DMS153 treated with DMSO at 0.1 percent for 48 hours (cell line): Measurements from ENCODE around the gene THY1.
"Not testable (repeated sequence)": the region's sequence is repeated elsewhere in the genome, so short reads cannot be mapped to it uniquely, and the experiment has no call there.

Experiments used
- DNase-seq: peaks from one replicate; lab custom pipeline; 2025; ENCODE audit not compliant: unreplicated experiment; lab: John Stamatoyannopoulos, UW

THY1 gene

DNA sequence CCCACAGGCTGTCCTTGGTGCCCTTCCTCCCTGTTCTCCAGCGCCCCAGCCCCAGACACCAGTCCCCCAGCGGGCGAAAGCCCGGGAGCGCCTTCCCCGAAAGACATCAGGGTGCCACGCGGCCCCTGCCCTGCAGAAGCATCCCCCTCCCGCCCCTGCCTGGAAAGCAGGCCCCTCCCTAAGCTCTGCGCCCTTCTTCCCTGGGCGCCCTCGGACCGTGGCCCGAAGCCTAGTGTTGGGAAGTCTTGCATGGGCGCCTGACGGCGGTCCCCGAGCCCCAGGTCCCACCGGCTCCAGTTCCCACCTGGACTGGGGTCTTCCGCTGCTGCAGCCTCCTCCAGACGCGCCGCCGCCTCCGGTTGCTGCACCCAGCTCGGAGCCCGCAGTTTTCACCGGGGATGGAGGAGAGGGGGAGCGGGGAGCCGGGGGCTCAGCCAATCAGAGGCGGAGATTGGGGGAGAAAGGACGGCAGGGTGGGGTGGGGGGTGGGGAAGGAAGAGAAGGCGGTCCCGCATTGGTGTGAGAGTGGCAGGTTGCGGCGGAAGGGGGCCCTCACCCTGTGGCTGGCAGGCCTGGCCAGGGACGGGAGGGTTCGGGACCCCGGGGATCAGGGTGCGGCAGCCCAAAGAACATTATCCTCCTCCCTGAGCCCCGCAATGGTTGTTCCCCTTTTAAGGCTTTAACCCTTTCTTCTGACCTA lies at the start of gene THY1:
Gene THY1 (minus strand): TSS at position 364 of the 700 bp plus-strand sequence. CDS start 2,267 bp downstream, outside the sequence.
- no peak for DNase-seq

DNA sequence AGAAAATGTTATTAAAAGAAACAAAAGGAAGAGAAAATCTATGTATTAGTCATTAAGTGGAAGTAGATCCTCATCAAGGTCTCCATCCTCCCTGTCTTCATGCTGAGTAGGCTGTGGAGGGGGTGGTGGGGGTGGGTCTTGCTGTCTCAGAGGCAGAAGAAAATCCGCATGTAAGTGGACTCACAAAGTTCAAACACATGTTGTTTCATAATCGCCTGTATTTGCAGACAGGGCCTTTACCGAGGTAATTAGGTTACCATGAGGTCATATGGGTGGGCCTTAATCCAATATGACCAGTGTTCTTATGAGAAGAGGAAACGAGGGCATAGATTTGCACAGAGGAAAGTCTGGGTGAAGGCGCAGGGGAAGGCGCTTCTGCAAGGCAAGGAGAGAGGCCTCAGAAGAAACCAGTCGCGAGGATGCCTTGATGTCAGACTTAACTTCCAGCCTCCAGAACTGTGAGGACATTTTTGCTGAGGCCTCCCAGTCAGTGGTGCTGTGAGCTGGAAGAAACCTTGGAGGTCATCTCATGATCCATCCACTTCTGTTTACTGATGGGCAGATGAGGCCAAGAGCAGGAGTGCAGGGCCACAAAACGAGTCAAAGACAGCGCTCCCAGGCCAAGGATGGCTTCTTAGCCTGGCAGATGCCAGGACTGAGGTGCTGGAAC lies 49.3 kb upstream of the THY1 start:
- DNase-seq, result no peak

DNA sequence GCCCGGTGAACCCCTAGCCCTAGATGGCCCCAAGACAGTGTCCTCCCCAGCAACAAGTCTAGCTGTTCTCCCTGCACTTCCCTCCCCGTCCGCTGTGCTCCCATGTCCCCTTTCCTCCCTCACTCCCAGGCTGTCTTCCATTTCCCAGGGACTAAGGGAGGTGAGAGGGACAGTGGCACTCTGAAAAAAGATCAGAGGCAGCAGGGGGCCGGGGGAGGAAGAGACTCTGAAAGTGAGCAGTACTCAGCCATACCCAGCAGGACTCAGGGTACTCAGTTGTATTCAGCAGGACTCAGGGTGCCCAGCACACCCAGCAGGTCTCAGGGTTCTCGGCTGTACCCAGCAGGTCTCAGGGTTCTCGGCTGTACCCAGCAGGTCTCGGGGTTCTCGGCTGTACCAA lies 48.4 kb upstream of the THY1 start:
- DNase-seq, result no peak

DNA sequence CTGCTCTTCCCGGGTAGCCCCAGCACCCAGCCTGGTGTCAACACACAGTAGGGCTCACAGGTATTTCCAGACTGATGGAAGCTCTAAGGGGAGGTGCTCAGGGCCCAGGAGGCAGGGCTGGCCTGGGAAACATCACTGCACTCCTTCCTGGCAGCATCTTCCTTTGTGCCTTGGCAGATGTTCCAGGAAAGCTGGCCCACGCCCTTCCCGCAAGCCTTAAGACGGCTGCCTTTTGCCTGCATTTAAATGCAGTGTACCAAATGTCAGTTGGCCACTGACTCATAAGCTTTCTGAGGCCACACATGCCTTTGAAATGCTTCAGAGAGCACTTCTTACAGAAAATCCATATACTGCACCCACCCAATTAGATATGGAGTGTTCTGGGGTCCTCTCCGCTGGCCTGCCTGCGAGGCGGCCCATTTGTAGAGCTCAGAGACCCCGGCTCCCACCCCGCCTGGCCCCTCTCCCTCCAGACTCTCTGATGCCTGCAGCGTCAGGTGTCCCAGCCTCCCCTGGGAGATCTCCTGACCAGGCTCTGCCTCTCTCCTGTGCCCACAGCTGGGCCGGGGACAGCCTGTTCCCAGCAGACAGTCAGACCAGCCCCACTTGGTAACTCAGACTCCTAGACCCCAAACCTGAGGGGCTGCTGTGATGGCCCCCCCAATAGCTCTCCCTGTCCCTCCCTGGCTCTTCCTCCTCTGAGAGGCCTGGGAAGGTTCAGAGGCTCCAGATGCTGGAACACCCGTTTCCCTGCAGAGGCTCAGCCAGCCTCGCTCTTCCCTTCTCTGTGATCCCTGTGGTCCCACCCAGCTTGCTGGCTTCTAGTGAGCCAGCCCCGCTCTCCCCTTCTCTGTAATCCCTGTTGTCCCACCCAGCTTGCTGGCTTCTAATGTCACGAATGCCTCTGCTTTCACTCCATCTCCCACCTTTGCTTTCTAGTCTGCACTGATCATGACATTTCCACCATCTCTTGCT lies 47.6 kb upstream of the THY1 start:
- DNase-seq, result no peak

- no peak for DNase-seq
These were observed 46.5 kb upstream of the THY1 start for GRCh38 chr11:119469506-119469905.

DNA sequence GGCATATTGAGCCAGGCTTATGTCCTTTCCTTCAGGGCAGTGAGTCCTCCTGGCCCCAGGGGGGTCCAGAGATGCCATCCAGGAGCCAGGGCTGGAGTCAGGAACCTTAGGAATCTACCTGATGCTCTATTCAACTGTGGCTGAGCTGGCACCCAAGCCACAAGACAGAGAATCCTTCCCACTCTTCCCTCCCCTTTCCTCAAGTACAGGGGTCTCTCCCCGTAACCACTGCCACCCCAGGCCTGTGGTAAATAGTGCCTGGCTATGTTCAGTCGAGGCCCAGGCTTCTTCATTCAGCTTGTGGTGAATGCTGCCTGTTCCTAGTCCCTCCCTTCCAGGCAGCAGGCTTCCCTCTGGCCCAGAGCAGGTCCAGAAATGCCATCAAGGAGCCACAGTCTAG lies 45.5 kb upstream of the THY1 start:
- DNase-seq, result no peak

GRCh38 chr11:119461229-119461963 lies 38.4 kb upstream of the THY1 start:
- no peak for DNase-seq

GRCh38 chr11:119460582-119460981 lies 37.6 kb upstream of the THY1 start:
- no peak for DNase-seq

- DNase-seq, result no peak
These were observed 37.1 kb upstream of the THY1 start for GRCh38 chr11:119460097-119460496.

GRCh38 chr11:119459293-119459976 lies 36.5 kb upstream of the THY1 start:
- no peak for DNase-seq

- DNase-seq, result not testable (repeated sequence)
These were observed 32.7 kb upstream of the THY1 start for GRCh38 chr11:119455708-119456107.

GRCh38 chr11:119455241-119455640 lies 32.3 kb upstream of the THY1 start:
- not testable (repeated sequence) for DNase-seq

DNA sequence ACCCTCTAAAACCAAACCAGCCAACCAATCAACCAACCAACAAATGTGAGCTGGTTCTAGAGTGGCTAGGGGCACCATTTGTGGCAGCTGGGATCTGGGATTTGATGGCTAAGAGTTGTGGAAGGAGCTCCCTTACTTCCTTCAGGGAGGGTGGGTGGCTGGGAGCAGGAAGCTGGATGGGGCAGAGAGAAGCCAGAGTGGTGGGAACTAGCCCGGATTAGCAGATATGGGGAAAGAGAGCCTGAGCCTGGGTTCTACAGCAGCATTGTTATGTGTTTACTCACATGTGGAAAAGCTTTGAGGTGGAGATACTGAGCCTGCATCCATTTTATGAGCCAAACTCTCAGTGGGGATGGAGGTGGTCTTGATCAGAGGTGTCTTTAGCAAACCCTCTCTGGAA lies 30.9 kb upstream of the THY1 start:
- DNase-seq, result no peak

GRCh38 chr11:119450590-119451326 lies 27.8 kb upstream of the THY1 start:
- no peak for DNase-seq

DNA sequence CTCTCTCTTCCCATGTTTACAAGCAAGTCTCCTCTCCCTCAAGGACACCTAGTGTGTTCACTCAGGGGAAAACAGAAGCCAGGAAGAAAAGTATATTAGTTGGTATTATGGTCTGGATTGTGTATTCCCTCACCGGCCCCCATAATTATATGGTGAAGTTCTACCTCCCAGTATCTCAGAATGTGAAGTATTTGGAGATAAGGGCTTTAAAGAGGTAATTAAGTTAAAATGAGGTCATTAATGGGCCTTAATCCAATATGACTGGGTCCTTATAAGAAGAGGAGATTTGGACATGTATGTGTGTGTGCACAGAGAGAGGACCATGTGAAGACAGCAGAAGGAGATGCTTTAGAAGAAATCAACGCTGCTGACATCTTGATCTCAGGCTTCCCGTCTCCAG lies 26.5 kb upstream of the THY1 start:
- DNase-seq, result no peak

- DNase-seq, result no peak
These were observed 25.4 kb upstream of the THY1 start for GRCh38 chr11:119448380-119448779.

GRCh38 chr11:119447664-119448242 lies 24.8 kb upstream of the THY1 start:
- DNase-seq, result no peak

GRCh38 chr11:119446871-119447663 lies 24.1 kb upstream of the THY1 start:
- DNase-seq, result no peak
